DMS53 treated with DMSO at 0.1 percent for 48 hours (cell line): ENCODE results near the gene RDH8.
"Not testable (repeated sequence)": the region's sequence is repeated elsewhere in the genome, so short reads cannot be mapped to it uniquely, and the experiment has no call there.

Source experiments
- DNase-seq: peaks from one replicate; lab custom pipeline; 2025; ENCODE audit not compliant: unreplicated experiment; lab: John Stamatoyannopoulos, UW

Gene RDH8

DNA sequence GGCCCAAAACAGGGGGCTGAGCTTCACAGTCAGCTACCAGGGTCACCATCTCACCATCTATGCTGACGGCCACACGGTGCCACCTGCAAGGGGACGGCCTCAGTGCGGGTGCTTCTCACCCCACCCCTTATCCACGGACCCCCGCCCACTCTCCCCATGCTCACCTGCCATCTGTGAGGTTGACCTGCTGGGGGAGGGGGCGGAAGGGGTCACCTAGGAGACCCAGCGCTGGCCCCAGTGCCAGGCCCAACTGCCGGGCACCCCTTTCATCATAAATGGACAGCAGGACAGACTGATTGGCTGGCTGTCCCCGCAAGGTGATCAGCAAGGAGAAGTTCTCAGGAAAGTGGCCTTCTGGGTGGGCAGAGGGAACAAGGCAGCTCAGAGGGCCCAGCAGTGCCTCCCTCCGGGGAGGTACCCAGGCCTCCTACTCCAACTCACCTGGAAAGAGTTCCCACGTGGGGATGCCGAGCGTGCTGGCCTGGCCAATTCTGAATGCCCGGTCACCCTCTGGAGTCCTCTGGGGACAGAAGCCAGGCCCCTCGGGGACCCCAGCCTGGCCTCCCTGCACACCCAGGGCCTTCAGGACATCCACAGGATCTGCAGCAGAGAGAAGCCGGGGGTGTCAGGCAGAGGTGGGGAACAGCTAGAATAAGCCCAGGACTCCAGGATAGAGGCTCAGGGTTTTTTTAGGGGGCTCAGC is 7.5 kb upstream of the RDH8 start:
- DNase-seq: no peak

GRCh38 chr19:10006335-10006708 is 7.0 kb upstream of the RDH8 start:
- no peak for DNase-seq

GRCh38 chr19:10006752-10007323 is 6.4 kb upstream of the RDH8 start:
- no peak for DNase-seq

DNA sequence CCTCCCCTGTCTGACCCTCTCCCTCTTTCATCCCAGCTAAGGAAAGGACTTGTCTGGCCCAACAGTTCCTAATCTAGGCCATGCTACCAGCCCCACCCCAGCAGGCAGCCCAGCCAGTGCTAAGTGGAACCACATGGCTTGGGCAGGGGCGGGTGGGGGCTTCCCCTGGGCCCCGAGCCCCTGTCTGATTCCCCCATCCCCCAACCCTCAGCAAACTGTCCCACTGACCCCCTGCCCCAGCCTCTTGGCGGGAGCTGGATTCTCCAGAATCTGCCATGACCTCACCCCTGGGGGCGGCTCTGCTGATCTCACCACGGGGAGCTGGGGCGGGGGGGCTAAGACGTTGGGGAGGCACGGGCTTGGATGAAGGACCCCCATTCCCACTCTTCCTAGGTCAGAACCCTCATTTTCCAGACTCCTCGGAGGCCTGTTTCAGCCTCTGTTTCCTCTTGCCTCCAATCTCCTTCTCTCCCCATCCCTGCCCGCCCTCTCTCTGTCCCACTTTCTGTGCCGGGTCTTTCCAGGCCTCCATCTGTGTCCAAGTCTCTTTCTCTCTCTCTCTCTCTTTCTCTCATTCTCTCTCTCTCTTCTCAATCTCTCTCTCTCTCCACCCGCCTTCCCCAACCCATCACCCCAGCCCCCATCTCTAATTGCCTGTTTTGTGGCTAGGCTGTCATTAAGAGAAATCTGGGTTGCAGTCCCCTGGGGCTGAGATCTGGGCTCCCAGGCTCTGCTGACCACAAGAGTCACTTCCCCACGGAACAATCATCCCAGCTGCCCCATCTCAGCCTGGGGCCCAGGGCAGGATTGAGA is 5.7 kb upstream of the RDH8 start:
- no peak for DNase-seq

- DNase-seq: peak; percentile 36
Measured at GRCh38 chr19:10008184-10008765, 5.0 kb upstream of the RDH8 start.

GRCh38 chr19:10009714-10010224 is 3.5 kb upstream of the RDH8 start:
- no peak for DNase-seq

GRCh38 chr19:10010247-10010691 is 3.0 kb upstream of the RDH8 start, which contains the start of gene COL5A3:
TSS of gene COL5A3 (minus strand) at chr19:10010504. CDS start at chr19:10010385, 119 bp downstream.
- no peak for DNase-seq

GRCh38 chr19:10010939-10011338 is 2.3 kb upstream of the RDH8 start:
- no peak for DNase-seq

GRCh38 chr19:10011974-10012373 is 1.3 kb upstream of the RDH8 start:
- DNase-seq: no peak

DNA sequence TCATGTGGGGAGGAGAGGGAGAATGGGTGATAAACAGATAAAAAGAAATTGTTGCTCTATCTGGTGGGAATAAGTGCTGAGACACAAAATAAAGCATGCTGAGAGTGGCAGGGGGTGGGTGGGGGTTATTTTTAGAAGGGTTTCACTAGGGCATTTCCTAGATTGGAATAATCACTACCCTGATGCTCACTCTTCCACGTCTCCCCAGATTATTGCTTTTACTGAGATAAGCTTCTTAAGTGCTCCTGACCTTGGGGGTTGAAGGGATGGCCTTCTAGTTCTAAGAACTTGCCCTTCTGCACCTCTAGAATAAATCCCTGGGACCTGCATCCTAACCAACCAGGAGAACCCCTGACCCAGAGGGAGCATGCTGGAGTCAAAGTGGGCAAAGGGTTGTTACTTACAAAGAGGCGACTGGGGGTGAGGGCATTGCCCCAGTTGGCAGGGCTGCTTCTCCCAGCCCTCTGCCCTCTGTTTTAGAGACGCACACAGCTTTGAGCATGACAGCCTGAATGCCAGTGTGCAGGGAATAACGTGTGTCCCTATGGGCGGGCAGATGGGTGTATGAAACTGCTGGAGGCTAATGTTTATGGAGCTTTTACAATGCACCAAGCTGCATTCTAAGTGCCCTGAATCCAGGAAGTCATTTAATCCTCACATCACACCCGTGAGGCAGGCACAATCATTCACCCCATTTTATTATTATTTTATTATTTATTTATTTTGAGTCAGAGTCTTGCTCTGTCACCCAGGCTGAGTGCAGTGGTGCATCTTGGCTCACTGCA is 743 bp downstream of the RDH8 start:
- DNase-seq: no peak

DNA sequence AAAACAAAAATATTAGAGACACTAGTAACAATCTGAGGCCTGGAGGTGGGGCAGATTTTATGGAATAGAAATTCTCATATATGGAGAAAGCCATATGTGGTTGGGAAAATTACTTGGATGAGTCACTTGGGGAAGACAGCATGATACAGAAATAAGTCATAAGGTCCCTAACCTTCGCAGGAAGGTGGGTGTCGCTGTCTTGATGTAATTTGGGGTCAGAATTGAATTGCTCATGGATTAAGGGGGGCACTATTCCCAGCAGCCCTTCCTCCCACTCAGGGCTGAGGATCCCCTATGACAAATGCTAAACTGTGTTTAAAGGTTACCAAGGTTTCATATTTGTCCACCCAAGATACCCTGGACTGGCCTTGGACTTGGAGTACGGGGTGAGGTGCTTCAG is 5.0 kb downstream of the RDH8 start:
- DNase-seq: no peak

- DNase-seq: no peak
Measured at GRCh38 chr19:10018786-10019185, 5.5 kb downstream of the RDH8 start.

DNA sequence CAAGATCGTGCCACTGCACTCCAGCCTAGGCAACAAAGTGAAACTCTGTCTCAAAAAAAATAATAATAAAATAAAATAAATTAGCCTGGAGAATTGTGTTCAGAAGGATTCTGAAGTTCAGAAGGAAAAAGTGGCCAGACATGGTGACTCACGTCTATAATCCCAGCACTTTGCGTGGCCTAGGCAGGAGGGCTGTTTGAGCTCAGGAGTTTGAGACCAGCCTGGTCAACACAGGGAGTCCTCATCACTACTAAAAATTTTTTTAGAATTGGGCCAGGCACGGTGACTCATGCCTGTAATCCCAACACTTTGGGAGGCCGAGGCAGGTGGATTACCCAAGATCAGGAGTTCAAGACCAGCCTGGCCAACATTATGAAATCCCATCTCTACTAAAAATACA is 6.0 kb downstream of the RDH8 start:
- no peak for DNase-seq

DNA sequence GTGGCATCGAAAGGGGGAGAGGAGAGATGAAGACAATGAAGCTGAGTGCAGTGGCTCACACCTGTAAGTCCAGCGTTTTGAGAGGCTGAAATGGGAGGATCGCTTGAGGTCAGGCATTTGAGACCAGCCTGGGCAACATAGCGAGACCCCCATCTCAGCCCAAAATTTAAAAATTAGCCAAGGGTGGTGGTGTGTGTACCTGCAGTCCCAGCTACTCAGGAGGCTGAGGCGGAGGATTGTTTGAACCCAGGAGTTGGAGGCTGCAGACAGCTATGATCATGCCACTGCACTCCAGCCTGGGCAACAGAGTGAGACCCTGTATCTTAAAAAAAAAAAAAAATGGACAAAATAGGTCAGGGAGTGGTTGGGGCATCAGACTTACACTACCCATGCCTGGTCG is 7.6 kb downstream of the RDH8 start:
- no peak for DNase-seq

- no peak for DNase-seq
Measured at GRCh38 chr19:10021446-10021845, 8.2 kb downstream of the RDH8 start.

DNA sequence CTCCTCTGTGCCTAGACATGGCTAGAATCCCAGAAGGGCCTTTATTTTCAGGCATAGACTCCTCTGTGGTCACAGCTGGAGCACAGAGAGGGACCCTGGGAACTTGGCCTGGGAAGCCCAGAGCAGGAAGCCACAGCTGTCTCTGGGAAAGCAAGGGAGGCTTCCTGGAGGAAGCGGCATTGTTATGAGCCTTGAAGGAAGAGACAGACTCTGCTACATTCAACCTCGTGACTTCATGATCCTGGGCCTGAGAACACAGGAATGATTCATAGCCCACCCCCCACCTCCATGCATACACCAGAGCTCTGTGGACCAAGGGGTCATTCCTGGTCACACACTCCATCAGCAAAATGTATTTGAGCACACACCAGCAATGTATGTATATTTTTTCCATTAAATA is 8.6 kb downstream of the RDH8 start:
- no peak for DNase-seq

GRCh38 chr19:10023096-10023495 is 9.8 kb downstream of the RDH8 start:
- not testable (repeated sequence) for DNase-seq

DNA sequence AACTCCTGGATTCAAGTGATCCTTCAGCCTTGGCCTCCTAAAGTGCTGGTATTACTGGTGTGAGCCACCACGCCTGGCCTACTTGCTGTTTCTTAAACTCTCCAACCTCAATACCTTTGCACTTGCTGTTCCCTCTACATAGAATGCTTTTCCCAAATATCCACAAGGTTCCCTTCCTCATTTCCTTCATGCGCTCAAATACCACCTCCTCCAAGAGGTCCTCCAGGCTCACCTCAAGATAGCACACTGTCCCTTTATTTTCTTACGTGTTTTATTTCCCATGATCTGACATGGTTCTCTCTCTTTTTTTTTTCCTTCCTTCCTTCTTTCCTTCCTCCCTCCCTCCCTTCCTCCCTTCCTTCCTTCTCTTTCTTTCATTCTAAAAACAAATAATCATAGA is 13.5 kb downstream of the RDH8 start:
- no peak for DNase-seq

DNA sequence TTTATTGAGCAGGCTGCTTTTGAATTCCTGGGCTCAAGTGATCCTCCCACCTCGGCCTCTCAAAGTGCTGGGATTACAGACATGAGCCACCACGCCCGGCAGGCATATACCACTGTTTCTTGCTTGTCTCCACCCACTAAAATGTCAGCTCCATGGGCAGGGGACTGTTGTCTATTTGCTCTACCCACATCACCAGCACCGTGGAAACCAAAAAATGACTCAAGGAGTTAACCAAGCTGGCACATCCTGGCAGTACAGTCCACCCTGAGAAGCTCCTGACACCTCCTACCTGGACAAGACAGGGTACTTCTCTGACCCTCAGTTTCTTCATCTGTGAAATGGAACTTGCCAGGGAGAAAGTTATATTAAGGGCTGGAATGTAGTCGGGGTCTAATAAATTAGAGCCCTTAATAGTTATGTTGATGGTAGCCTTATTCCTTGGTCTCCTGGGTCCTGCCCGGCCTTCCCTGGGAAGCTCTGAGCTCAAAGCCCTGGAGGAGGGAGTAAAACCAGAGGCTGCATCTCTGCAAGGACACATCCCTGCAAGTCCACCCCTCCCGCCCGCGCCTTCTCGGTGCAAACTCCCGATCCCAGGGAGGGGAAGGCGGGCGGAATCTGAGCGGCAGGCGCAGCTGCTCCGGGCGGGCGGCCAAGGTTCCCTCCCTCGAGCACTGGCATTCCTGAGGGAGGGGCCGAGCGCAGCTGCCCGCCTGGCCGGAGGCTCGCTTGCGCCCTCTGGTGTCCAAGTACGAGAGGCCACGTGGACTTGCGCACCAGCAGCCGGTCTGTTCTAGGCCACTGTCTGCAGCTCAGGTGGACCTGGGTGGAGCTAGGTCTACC is 14.1 kb downstream of the RDH8 start:
- peak; percentile 69 for DNase-seq

DNA sequence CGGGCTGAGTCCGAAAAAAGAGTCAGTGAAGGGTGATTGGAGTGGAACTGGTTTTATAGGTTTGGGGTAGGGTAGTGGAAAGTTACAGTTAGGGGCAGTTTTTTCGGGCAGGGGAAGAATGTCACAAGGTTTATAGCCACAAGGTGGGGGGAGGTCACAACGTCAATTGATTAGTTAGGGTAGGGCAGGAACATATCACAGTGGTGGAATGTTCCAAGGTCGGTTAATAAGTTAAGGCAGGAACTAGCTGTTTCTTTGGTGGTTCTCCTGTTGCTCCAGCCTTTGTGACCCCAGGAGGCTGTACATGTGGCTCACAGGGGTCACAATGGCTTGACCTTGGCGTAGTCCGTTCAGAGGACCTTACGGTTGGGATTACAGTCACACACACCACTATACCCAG is 20.3 kb downstream of the RDH8 start:
- DNase-seq: no peak
